MCF 10A (cell line): Measurements from ENCODE around the gene OR51Q1. TPM values are rescaled to one million over a fixed set of nuclear protein-coding genes. Genes with fewer than 3 reads are reported as not detected.

Source experiments
- BruUV-seq: library from RNA; stranded (reverse); fragments of 400-500 nt; replicated peaks from 2 replicates; lab custom pipeline; 2021; lab: Mats Ljungman, UMichigan
- CTCF ChIA-PET: fragments of 300-600 bp; sonication (Branson Sonifier 250); formaldehyde crosslinking; extraction: SDS; loops from one replicate; lab custom pipeline; 2021; ENCODE audit warnings: antibody characterized with exemption, inconsistent platforms; lab: Yijun Ruan, JAX
- POLR2A ChIA-PET: fragments of 300-600, 350-650 bp; sonication (Branson Sonifier 250); formaldehyde crosslinking; extraction: SDS; loops from one replicate; lab custom pipeline; 2020; ENCODE audit warnings: antibody characterized with exemption, inconsistent platforms; lab: Yijun Ruan, JAX
- DNase-seq: peaks from one replicate; pipeline ENCODE4 v3.0.0-alpha.2; 2018; ENCODE audit not compliant: unreplicated experiment
- H3K27ac Mint-ChIP-seq: one replicate; pipeline ENCODE4 v1.8.0; 2022; ENCODE audit warnings: mild to moderate bottlenecking, low read depth, mixed read lengths; ENCODE audit not compliant: unreplicated experiment
- H3K27me3 Mint-ChIP-seq: one replicate; pipeline ENCODE4 v1.8.0; 2022; ENCODE audit warnings: mixed read lengths; ENCODE audit not compliant: insufficient read depth, unreplicated experiment
- H3K36me3 Mint-ChIP-seq: one replicate; pipeline ENCODE4 v1.8.0; 2022; ENCODE audit warnings: mild to moderate bottlenecking, moderate library complexity, mixed read lengths; ENCODE audit not compliant: insufficient read depth, unreplicated experiment
- H3K4me1 Mint-ChIP-seq: one replicate; pipeline ENCODE4 v1.8.0; 2022; ENCODE audit warnings: mixed read lengths; ENCODE audit not compliant: insufficient read depth, unreplicated experiment
- H3K4me3 Mint-ChIP-seq: one replicate; pipeline ENCODE4 v1.8.0; 2022; ENCODE audit warnings: mild to moderate bottlenecking, moderate library complexity, mixed read lengths; ENCODE audit not compliant: unreplicated experiment
- H3K9me3 Mint-ChIP-seq: one replicate; pipeline ENCODE4 v1.8.0; 2022; ENCODE audit warnings: mixed read lengths; ENCODE audit not compliant: unreplicated experiment
- intact Hi-C: fragments of 100-400 bp; cut with micrococcal nuclease; formaldehyde crosslinking; loops from 2 replicates; pipeline ENCODE4 v1.14.1; 2022
- total RNA-seq: library from RNA; stranded (reverse); gene quantifications from 2 replicates; pipeline ENCODE4 v1.2.3, GENCODE V29; 2022
- TF ChIP-seq, protein P1 (sequence below): fragments of 200-600 bp; IDR thresholded peaks from one replicate; pipeline ENCODE4 v1.8.0; 2022; ENCODE audit warnings: antibody characterized with exemption, mild to moderate bottlenecking; ENCODE audit not compliant: unreplicated experiment

OR51Q1 gene
- total RNA-seq, 1 experiment from 2014 or later: not detected

GRCh38 chr11:5390210-5390609, 31.7 kb upstream of the OR51Q1 start:
- intact Hi-C loops: no loop called here
- Mint-ChIP-seq H3K4me1 (no peaks in the 10 kb centered on the region), H3K4me3 (no peak overlapping the region), H3K36me3 (no peaks in the 10 kb centered on the region), H3K9me3 (no peaks in the 10 kb centered on the region), H3K27ac (no peak overlapping the region), H3K27me3 (no peaks in the 10 kb centered on the region)
- DNase-seq: no peak
- BruUV-seq: no TSS peak
- CTCF ChIA-PET: interaction anchor here (0.6 to 1.1 kb wide), 2 partner anchors 9 to 347 kb away, joined by 3 read pairs; no protein-coding TSS in a partner anchor
- TF ChIP-seq, protein P1, sequence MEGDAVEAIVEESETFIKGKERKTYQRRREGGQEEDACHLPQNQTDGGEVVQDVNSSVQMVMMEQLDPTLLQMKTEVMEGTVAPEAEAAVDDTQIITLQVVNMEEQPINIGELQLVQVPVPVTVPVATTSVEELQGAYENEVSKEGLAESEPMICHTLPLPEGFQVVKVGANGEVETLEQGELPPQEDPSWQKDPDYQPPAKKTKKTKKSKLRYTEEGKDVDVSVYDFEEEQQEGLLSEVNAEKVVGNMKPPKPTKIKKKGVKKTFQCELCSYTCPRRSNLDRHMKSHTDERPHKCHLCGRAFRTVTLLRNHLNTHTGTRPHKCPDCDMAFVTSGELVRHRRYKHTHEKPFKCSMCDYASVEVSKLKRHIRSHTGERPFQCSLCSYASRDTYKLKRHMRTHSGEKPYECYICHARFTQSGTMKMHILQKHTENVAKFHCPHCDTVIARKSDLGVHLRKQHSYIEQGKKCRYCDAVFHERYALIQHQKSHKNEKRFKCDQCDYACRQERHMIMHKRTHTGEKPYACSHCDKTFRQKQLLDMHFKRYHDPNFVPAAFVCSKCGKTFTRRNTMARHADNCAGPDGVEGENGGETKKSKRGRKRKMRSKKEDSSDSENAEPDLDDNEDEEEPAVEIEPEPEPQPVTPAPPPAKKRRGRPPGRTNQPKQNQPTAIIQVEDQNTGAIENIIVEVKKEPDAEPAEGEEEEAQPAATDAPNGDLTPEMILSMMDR: no peak
- POLR2A ChIA-PET: no interaction called here

DNA sequence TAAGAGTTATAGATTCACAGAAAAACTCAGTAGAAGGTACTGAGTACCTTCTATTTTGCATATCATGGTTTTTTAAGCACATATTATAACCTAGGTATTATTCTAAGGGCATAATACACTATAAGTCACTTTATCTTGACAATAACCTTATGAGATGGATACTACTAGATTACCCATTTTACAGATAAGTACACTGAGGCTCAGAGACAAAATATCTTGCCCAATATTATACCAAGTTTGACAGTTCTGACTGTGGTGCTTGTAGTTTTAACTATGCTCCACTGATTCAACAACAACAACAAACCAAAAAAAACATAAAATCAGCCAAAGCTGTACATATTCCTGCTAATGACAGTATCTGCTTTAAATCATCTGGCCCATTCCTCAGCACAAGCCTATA, 27.8 kb upstream of the OR51Q1 start:
- no peak overlapping the region for H3K27ac Mint-ChIP-seq
- no peak overlapping the region for H3K4me3 Mint-ChIP-seq
- H3K4me1 Mint-ChIP-seq: no peaks in the 10 kb centered on the region
- H3K9me3 Mint-ChIP-seq: no peaks in the 10 kb centered on the region
- no peaks in the 10 kb centered on the region for H3K36me3 Mint-ChIP-seq
- ChIA-PET POLR2A (no interaction called here), CTCF (interaction anchor here (0.5 to 1.1 kb wide), 3 partner anchors 9 to 269 kb away, joined by 3 to 4 read pairs (median 3); no protein-coding TSS in a partner anchor)
- peaks cover 2% of the 10 kb centered on the region for H3K27me3 Mint-ChIP-seq
- TF ChIP-seq, protein P1: no peak
- no peak for DNase-seq
- no TSS peak for BruUV-seq
- intact Hi-C loops: no loop called here

DNA sequence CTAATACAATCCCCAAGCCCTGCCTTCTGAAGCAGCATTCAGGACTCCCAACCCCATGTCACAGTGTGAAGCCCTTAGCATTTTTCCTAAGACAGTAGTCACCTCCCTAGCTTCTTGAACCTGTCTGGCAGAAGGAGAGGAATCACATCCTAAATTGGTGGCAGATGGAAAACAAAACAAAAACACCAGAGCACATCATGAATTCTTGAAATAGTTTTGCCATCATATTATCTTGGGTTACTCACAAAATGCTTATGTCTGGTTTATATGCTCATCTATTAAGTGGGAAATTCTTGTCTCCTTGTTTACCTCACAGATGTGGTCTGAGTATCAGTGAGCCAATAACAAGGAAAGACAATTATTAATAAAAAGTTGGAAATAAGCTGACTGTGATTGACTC, 23.0 kb upstream of the OR51Q1 start:
- BruUV-seq: no TSS peak
- no peaks in the 10 kb centered on the region for H3K36me3 Mint-ChIP-seq
- no peak overlapping the region for H3K27ac Mint-ChIP-seq
- intact Hi-C loops: no loop called here
- peaks cover 40% of the 10 kb centered on the region for H3K27me3 Mint-ChIP-seq
- H3K4me1 Mint-ChIP-seq: no peaks in the 10 kb centered on the region
- DNase-seq: no peak
- H3K9me3 Mint-ChIP-seq: no peaks in the 10 kb centered on the region
- CTCF ChIA-PET: interaction anchor here (1.2 kb wide), 1 partner anchor 19 kb away, joined by 5 read pairs; no protein-coding TSS in a partner anchor
- TF ChIP-seq, protein P1: no peak
- H3K4me3 Mint-ChIP-seq: no peak overlapping the region
- POLR2A ChIA-PET: no interaction called here

DNA sequence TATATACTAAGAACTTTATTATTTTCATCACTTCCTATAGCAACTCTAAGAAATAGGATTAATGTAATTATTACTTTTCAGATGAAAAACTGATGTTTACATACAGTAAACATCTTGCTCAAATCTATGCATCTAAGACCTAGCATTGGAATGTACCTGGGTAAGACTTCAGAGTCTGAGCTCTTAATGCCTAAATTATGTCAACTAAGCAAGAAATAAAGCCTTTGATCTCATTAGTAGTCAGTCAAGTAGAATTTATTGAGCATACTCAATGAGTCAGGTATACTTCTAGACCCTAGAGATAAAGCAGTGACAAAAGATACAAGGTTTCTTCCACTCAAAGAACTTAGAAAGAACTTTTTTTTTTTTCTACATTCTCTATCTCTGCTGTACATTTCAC, 16.7 kb upstream of the OR51Q1 start:
- H3K27ac Mint-ChIP-seq: no peak overlapping the region
- DNase-seq: no peak
- ChIA-PET POLR2A (no interaction called here), CTCF (no interaction called here)
- no peaks in the 10 kb centered on the region for H3K36me3 Mint-ChIP-seq
- no peaks in the 10 kb centered on the region for H3K4me1 Mint-ChIP-seq
- H3K4me3 Mint-ChIP-seq: no peak overlapping the region
- H3K27me3 Mint-ChIP-seq: peaks cover 49% of the 10 kb centered on the region
- intact Hi-C loops: no loop called here
- no TSS peak for BruUV-seq
- H3K9me3 Mint-ChIP-seq: no peaks in the 10 kb centered on the region
- TF ChIP-seq, protein P1: no peak
